NT2/D1 (cell line): ENCODE measurements around the gene EMC9.
A peak's percentile ranks its signal among the peaks of the same experiment; 100 is the strongest.

Experiments
- DNase-seq: peaks from one replicate; pipeline ENCODE4 v3.0.0-alpha.2; 2011; ENCODE audit warnings: low read depth, low spot score
- H3K27me3 ChIP-seq: 2 replicates; pipeline ENCODE4 v1.6.0; 2011; ENCODE audit warnings: mild to moderate bottlenecking; ENCODE audit not compliant: insufficient read length, insufficient read depth
- H3K36me3 ChIP-seq: 2 replicates; pipeline ENCODE4 v1.6.1; 2011; ENCODE audit warnings: mild to moderate bottlenecking, low read length, mixed read lengths; ENCODE audit not compliant: insufficient read depth, insufficient read length
- H3K4me1 ChIP-seq: 2 replicates; pipeline ENCODE4 v1.5.1; 2011; ENCODE audit not compliant: insufficient read depth, insufficient read length
- H3K4me3 ChIP-seq: 2 replicates; pipeline ENCODE4 v1.5.1; 2011; ENCODE audit warnings: low read depth; ENCODE audit not compliant: insufficient read length
- H3K9ac ChIP-seq: 2 replicates; pipeline ENCODE4 v1.6.0; 2011; ENCODE audit warnings: low read depth; ENCODE audit not compliant: insufficient read length
- H3K9me3 ChIP-seq: 2 replicates; pipeline ENCODE4 v1.5.1; 2011; ENCODE audit warnings: mild to moderate bottlenecking, low read length; ENCODE audit not compliant: insufficient read depth
- SUZ12 ChIP-seq: IDR thresholded peaks from 2 replicates; pipeline ENCODE4 v1.6.1; 2011; ENCODE audit not compliant: insufficient read length, insufficient read depth; ENCODE audit errors: extremely low read depth
- YY1 ChIP-seq: IDR thresholded peaks from 2 replicates; pipeline ENCODE4 v1.6.1; 2011; ENCODE audit not compliant: insufficient read length, insufficient read depth
- ZNF274 ChIP-seq: IDR thresholded peaks from 2 replicates; pipeline ENCODE4 v1.6.1; 2011; ENCODE audit warnings: mild to moderate bottlenecking, low read depth, low read length

Gene EMC9

GRCh38 chr14:24181371-24182077, 40.1 kb upstream of the EMC9 start:
- peak overlapping the region; percentile 1 for H3K9ac ChIP-seq
- H3K4me3 ChIP-seq: no peak overlapping the region
- no peak for DNase-seq
- no peaks in the 10 kb centered on the region for H3K27me3 ChIP-seq
- no peaks in the 10 kb centered on the region for H3K9me3 ChIP-seq
- peaks cover 96% of the 10 kb centered on the region for H3K36me3 ChIP-seq
- TF ChIP-seq SUZ12: no peak
- no peak for TF ChIP-seq YY1
- no peak for TF ChIP-seq ZNF274
- no peaks in the 10 kb centered on the region for H3K4me1 ChIP-seq

- H3K4me3 ChIP-seq: no peak overlapping the region
- H3K4me1 ChIP-seq: no peaks in the 10 kb centered on the region
- H3K27me3 ChIP-seq: no peaks in the 10 kb centered on the region
- TF ChIP-seq SUZ12 (no peak), ZNF274 (no peak), YY1 (no peak)
- H3K9ac ChIP-seq: no peak overlapping the region
- DNase-seq: no peak
- H3K9me3 ChIP-seq: no peaks in the 10 kb centered on the region
- peaks cover 83% of the 10 kb centered on the region for H3K36me3 ChIP-seq
Observed at GRCh38 chr14:24179961-24180796, 38.8 kb upstream of the EMC9 start.

- Histone ChIP-seq H3K9me3 (no peaks in the 10 kb centered on the region), H3K36me3 (peaks cover 75% of the 10 kb centered on the region), H3K4me3 (no peak overlapping the region), H3K4me1 (no peaks in the 10 kb centered on the region), H3K27me3 (no peaks in the 10 kb centered on the region), H3K9ac (no peak overlapping the region)
- TF ChIP-seq ZNF274: no peak
- no peak for TF ChIP-seq YY1
- no peak for DNase-seq
Observed at GRCh38 chr14:24179294-24179960, 38.0 kb upstream of the EMC9 start.

GRCh38 chr14:24178399-24179178, 37.2 kb upstream of the EMC9 start:
- Histone ChIP-seq H3K27me3 (no peaks in the 10 kb centered on the region), H3K9me3 (no peaks in the 10 kb centered on the region), H3K4me3 (no peak overlapping the region), H3K36me3 (peaks cover 67% of the 10 kb centered on the region), H3K9ac (no peak overlapping the region), H3K4me1 (no peaks in the 10 kb centered on the region)
- DNase-seq: no peak
- TF ChIP-seq SUZ12 (no peak), ZNF274 (no peak), YY1 (no peak)

GRCh38 chr14:24177891-24178290, 36.5 kb upstream of the EMC9 start:
- H3K27me3 ChIP-seq: no peaks in the 10 kb centered on the region
- no peak overlapping the region for H3K9ac ChIP-seq
- H3K36me3 ChIP-seq: peaks cover 65% of the 10 kb centered on the region
- H3K9me3 ChIP-seq: no peaks in the 10 kb centered on the region
- H3K4me3 ChIP-seq: no peak overlapping the region
- TF ChIP-seq YY1 (no peak), SUZ12 (no peak), ZNF274 (no peak)
- H3K4me1 ChIP-seq: peaks cover 2% of the 10 kb centered on the region
- DNase-seq: no peak

- Histone ChIP-seq H3K9me3 (no peaks in the 10 kb centered on the region), H3K4me1 (peaks cover 3% of the 10 kb centered on the region), H3K36me3 (peaks cover 59% of the 10 kb centered on the region), H3K27me3 (no peaks in the 10 kb centered on the region), H3K9ac (no peak overlapping the region), H3K4me3 (no peak overlapping the region)
- DNase-seq: no peak
- no peak for TF ChIP-seq SUZ12
- no peak for TF ChIP-seq ZNF274
- TF ChIP-seq YY1: no peak
Observed at GRCh38 chr14:24177041-24177825, 35.8 kb upstream of the EMC9 start.
